Osteocyte (in vitro differentiated cells): ENCODE results near the gene PROKR1. TPM values are rescaled to one million over a fixed set of nuclear protein-coding genes. Genes with fewer than 3 reads are reported as not detected.

Experiments used
- DNase-seq: peaks from one replicate; pipeline ENCODE4 v3.0.0; 2021; ENCODE audit warnings: mixed read lengths; ENCODE audit not compliant: unreplicated experiment; ENCODE audit errors: extremely low spot score
- H3K27ac Mint-ChIP-seq: one replicate; pipeline ENCODE4 v1.8.0; 2021; ENCODE audit warnings: mild to moderate bottlenecking, mixed read lengths; ENCODE audit not compliant: unreplicated experiment
- H3K27me3 Mint-ChIP-seq: one replicate; pipeline ENCODE4 v1.8.0; 2021; ENCODE audit warnings: mixed read lengths; ENCODE audit not compliant: unreplicated experiment
- H3K36me3 Mint-ChIP-seq: one replicate; pipeline ENCODE4 v1.8.0; 2021; ENCODE audit warnings: mixed read lengths; ENCODE audit not compliant: unreplicated experiment
- H3K4me1 Mint-ChIP-seq: one replicate; pipeline ENCODE4 v1.8.0; 2021; ENCODE audit warnings: mixed read lengths; ENCODE audit not compliant: unreplicated experiment
- H3K4me3 Mint-ChIP-seq: one replicate; pipeline ENCODE4 v1.8.0; 2021; ENCODE audit warnings: mild to moderate bottlenecking, moderate library complexity, mixed read lengths; ENCODE audit not compliant: unreplicated experiment
- H3K9me3 Mint-ChIP-seq: one replicate; pipeline ENCODE4 v1.8.0; 2021; ENCODE audit warnings: mixed read lengths; ENCODE audit not compliant: unreplicated experiment
- total RNA-seq: library from RNA; stranded (reverse); gene quantifications from 2 replicates; pipeline ENCODE4 v1.2.1, GENCODE V29; 2021
- TF ChIP-seq, protein P1 (sequence below): fragments of 200-600 bp; sonication (generic); IDR thresholded peaks from 2 replicates; pipeline ENCODE4 v1.5.0; 2021; ENCODE audit warnings: antibody characterized with exemption, mild to moderate bottlenecking, moderate library complexity

Gene PROKR1
- total RNA-seq, 1 donor from 2014 or later, result not detected

DNA sequence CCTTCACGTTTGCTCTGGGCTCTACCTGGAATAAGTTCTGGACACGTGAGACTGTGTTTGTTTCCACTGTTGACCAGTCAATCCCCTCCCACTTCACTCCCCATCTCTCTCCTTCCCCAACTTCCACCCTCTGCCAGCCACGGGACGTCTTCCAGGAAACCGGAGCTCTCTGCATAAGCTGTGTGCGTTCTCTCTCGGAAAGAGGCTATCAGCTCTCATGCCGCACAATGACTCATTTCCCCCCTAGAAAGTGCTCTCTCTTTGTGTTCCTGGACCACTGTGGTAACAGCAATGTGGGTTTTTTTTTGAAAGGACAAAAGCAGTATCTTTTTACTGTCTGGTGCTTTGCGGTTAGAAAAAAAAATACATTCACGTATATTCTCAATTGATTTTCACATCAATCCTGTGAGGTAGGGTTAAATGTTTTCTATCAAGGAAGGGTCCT is 10.2 kb downstream of the PROKR1 start:
- H3K4me1 Mint-ChIP-seq, result peaks cover 8% of the 10 kb centered on the region
- H3K4me3 Mint-ChIP-seq, result no peak overlapping the region
- no peak for DNase-seq
- no peak overlapping the region for H3K27ac Mint-ChIP-seq
- TF ChIP-seq, protein P1, sequence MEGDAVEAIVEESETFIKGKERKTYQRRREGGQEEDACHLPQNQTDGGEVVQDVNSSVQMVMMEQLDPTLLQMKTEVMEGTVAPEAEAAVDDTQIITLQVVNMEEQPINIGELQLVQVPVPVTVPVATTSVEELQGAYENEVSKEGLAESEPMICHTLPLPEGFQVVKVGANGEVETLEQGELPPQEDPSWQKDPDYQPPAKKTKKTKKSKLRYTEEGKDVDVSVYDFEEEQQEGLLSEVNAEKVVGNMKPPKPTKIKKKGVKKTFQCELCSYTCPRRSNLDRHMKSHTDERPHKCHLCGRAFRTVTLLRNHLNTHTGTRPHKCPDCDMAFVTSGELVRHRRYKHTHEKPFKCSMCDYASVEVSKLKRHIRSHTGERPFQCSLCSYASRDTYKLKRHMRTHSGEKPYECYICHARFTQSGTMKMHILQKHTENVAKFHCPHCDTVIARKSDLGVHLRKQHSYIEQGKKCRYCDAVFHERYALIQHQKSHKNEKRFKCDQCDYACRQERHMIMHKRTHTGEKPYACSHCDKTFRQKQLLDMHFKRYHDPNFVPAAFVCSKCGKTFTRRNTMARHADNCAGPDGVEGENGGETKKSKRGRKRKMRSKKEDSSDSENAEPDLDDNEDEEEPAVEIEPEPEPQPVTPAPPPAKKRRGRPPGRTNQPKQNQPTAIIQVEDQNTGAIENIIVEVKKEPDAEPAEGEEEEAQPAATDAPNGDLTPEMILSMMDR, result no peak
- peaks cover 37% of the 10 kb centered on the region for H3K27me3 Mint-ChIP-seq
- H3K9me3 Mint-ChIP-seq, result no peaks in the 10 kb centered on the region
- no peaks in the 10 kb centered on the region for H3K36me3 Mint-ChIP-seq

DNA sequence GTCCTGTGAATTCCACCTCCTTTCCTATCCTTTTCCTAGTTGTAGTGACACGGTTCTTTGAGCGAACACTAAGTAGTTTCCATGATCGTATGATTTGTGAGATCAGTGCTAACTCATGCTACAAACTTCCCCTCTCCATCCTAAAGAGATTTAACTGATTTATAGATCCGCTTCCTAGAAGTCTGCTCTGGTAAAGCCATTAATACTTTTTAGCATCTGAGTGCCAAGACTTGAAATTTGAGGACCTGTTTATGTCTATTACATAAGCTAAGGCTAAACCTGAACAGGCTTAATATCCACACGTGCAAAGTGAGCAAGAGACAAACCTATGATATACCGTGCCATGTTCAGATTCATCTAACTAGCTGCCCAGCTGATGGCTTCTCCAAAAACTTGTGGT is 14.9 kb downstream of the PROKR1 start:
- Mint-ChIP-seq H3K4me1 (peaks cover 6% of the 10 kb centered on the region), H3K36me3 (no peaks in the 10 kb centered on the region), H3K9me3 (no peaks in the 10 kb centered on the region), H3K27me3 (peaks cover 49% of the 10 kb centered on the region), H3K4me3 (no peak overlapping the region), H3K27ac (no peak overlapping the region)
- TF ChIP-seq, protein P1, result no peak
- DNase-seq, result no peak

DNA sequence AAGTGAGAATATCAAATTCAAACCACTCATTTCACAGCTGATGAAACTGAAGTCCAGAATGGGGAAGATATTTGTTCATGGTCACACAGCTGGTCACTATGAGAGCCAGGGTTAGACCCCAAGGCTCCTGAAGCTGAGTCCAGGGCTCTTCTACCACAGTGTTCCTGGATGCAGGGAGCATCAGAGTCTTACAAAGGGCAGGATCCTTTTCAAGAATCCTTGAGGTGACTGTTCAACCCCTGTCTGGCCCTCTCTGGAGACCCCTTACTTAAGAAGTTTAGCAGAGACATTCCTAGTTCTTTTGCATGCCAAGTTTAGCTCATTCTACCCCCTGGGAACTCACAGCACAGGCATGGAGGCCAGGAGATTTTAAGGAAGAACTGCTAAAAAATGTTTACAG is 15.7 kb downstream of the PROKR1 start:
- peaks cover 45% of the 10 kb centered on the region for H3K27me3 Mint-ChIP-seq

DNA sequence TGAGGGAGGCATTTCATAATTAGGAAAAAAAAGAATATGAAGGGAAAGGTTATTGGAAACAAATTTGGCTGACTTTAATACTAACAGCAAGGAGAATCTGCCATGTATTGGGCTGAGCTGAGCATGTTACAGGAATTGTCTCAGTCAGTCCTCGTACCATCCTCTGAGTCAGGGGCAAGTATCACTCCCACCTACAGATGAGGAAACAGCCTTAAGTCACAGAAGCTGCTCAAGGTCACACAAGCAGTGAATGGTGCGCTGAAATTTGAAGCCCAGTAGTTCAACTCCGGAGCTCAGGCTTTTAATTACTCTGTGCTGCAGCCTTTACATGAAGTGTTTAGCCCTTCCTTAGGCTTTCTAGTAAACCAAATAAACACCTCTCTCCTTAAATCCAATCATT is 17.3 kb downstream of the PROKR1 start:
- DNase-seq, result no peak
- Mint-ChIP-seq H3K4me3 (no peak overlapping the region), H3K27me3 (peaks cover 58% of the 10 kb centered on the region), H3K36me3 (no peaks in the 10 kb centered on the region), H3K9me3 (no peaks in the 10 kb centered on the region), H3K27ac (no peak overlapping the region), H3K4me1 (no peaks in the 10 kb centered on the region)
- TF ChIP-seq, protein P1, result no peak

More for the DNA sequence above, 15.7 kb downstream of the PROKR1 start:
- Mint-ChIP-seq H3K27ac (no peak overlapping the region), H3K4me1 (no peaks in the 10 kb centered on the region), H3K9me3 (no peaks in the 10 kb centered on the region), H3K4me3 (no peak overlapping the region), H3K36me3 (no peaks in the 10 kb centered on the region)
- TF ChIP-seq, protein P1, result no peak
- no peak for DNase-seq

DNA sequence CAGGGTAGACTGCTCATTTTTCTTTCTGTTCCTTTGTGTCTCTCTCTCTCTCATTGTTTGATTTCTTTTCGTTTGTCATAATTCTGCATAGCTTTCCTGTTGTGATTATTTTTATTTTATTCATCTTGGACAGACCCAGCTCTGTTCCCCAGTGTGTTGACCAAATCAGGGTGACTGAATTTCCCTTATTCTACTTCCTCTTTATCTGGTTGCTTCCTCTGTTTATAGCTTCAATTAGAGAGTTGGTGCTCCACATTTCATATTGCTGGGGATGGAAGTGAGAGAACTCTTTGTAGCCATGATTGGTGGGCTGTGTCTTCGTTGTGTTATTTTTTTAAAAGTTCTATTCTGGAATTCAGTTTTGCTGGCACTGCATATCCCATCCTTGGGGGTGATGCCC is 19.1 kb downstream of the PROKR1 start:
- H3K27me3 Mint-ChIP-seq, result peaks cover 59% of the 10 kb centered on the region
- DNase-seq, result no peak
- H3K4me1 Mint-ChIP-seq, result no peaks in the 10 kb centered on the region
- no peaks in the 10 kb centered on the region for H3K9me3 Mint-ChIP-seq
- H3K4me3 Mint-ChIP-seq, result no peak overlapping the region
- H3K36me3 Mint-ChIP-seq, result no peaks in the 10 kb centered on the region
- TF ChIP-seq, protein P1, result no peak
- H3K27ac Mint-ChIP-seq, result no peak overlapping the region
